Caco-2 (cell line): Measurements from ENCODE around the gene HSDL2. TPM values are rescaled to one million over a fixed set of nuclear protein-coding genes. Genes with fewer than 3 reads are reported as not detected.

Source experiments
- BruUV-seq: library from RNA; stranded (reverse); fragments of 400-500 nt; replicated peaks from 2 replicates; lab custom pipeline; 2021; lab: Mats Ljungman, UMichigan
- CTCF ChIA-PET: fragments of 300-600 bp; sonication (Branson Sonifier 250); formaldehyde crosslinking; loops from one replicate; lab custom pipeline; 2022; ENCODE audit warnings: antibody characterized with exemption; lab: Charles Lee
- POLR2A ChIA-PET: fragments of 300-600 bp; sonication (Branson Sonifier 250); formaldehyde crosslinking; loops from one replicate; lab custom pipeline; 2022; ENCODE audit warnings: antibody characterized with exemption; lab: Charles Lee
- DNase-seq, 2 experiments: peaks; one replicate each; pipeline versions ENCODE4 v3.0.0 to v3.0.0-alpha.2; 2020 to 2022
- H3K27me3 ChIP-seq: replicated peaks from 2 replicates; pipeline ENCODE4 v1.6.0; 2011; ENCODE audit warnings: low read length; ENCODE audit not compliant: control insufficient read depth, insufficient read depth
- H3K36me3 ChIP-seq: 2 replicates; pipeline ENCODE4 v1.5.1; 2011; ENCODE audit warnings: low read length; ENCODE audit not compliant: control insufficient read depth, insufficient read depth
- H3K4me1 ChIP-seq: fragments of 250-450 bp; sonication (Bioruptor Pico); 2 replicates; pipeline ENCODE4 v1.5.1; 2020; ENCODE audit warnings: mild to moderate bottlenecking
- H3K4me3 ChIP-seq: 2 replicates; pipeline ENCODE4 v1.5.1; 2011; ENCODE audit warnings: low read depth, mild to moderate bottlenecking, control low read depth, low read length
- H3K9me3 ChIP-seq: fragments of 250-450 bp; sonication (Bioruptor Pico); 2 replicates; pipeline ENCODE4 v1.5.1; 2020; ENCODE audit warnings: mild to moderate bottlenecking, moderate library complexity
- H3K27ac Mint-ChIP-seq: one replicate; pipeline ENCODE4 v1.8.0; 2022; ENCODE audit warnings: mixed read lengths; ENCODE audit not compliant: unreplicated experiment
- H3K27me3 Mint-ChIP-seq: one replicate; pipeline ENCODE4 v1.8.0; 2022; ENCODE audit warnings: mixed read lengths; ENCODE audit not compliant: insufficient read depth, unreplicated experiment
- H3K36me3 Mint-ChIP-seq: one replicate; pipeline ENCODE4 v1.8.0; 2022; ENCODE audit warnings: mild to moderate bottlenecking, mixed read lengths; ENCODE audit not compliant: insufficient read depth, unreplicated experiment
- H3K4me1 Mint-ChIP-seq: one replicate; pipeline ENCODE4 v1.8.0; 2022; ENCODE audit warnings: low read depth, mixed read lengths; ENCODE audit not compliant: unreplicated experiment
- H3K4me3 Mint-ChIP-seq: one replicate; pipeline ENCODE4 v1.8.0; 2022; ENCODE audit warnings: mild to moderate bottlenecking, moderate library complexity, mixed read lengths; ENCODE audit not compliant: unreplicated experiment
- H3K9me3 Mint-ChIP-seq: one replicate; pipeline ENCODE4 v1.8.0; 2022; ENCODE audit warnings: mixed read lengths; ENCODE audit not compliant: unreplicated experiment
- intact Hi-C: fragments of 100-400 bp; cut with micrococcal nuclease; formaldehyde crosslinking; loops from one replicate; pipeline ENCODE4 v1.10.0; 2022; ENCODE audit not compliant: unreplicated experiment
- total RNA-seq: library from RNA; stranded (reverse); gene quantifications from 2 replicates; pipeline ENCODE4 v1.2.3, GENCODE V29; 2022
- TF ChIP-seq, protein P1 (sequence below), 2 experiments: fragments of 200-600 bp in 1 of 2; IDR thresholded peaks; 1 replicate in 1 of 2; 2 replicates in 1 of 2; pipeline versions ENCODE4 v1.5.1 to v1.8.0; 2011 to 2022; ENCODE audit warnings: antibody characterized with exemption in 1 of 2, control low read depth in 1 of 2, inconsistent platforms in 1 of 2, low read depth in 1 of 2, low read length in 1 of 2, mild to moderate bottlenecking in 1 of 2, moderate library complexity in 1 of 2; ENCODE audit not compliant: insufficient read depth in 1 of 2, severe bottlenecking in 1 of 2, unreplicated experiment in 1 of 2

The HSDL2 gene
- total RNA-seq, 1 experiment from 2014 or later: 134 TPM

DNA sequence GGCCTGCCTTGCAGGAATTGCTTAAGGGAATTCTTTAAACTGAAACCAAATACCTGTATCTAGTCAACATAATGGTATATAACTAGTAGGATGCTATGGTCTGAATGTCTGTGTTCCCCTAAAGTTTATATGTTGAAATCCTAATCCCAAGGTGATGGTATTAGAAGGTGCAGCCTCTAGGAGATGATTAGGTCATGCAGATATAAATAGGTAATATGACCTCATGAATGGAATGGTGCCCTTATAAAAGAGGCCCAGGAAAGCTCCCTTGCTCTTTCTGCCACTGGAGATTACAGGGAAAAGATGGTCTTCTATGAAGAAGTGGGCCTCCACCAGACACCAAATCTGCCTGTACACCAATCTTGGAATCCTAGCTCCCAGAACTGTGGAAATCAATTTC is 99.3 kb downstream of the HSDL2 start:
- no TSS peak for BruUV-seq
- Histone ChIP-seq H3K9me3 (0 out of 2 replicates have a peak, but pooled peaks cover 7% of the 10 kb centered on the region), H3K27me3 (no peaks in the 10 kb centered on the region), H3K4me1 (no peaks in the 10 kb centered on the region), H3K36me3 (peaks cover 1% of the 10 kb centered on the region; the same call in 1 of the 2 replicates), H3K4me3 (no peak overlapping the region)
- CTCF ChIA-PET: no interaction called here
- no peak for DNase-seq
- H3K9me3 Mint-ChIP-seq: peaks cover 3% of the 10 kb centered on the region
- intact Hi-C loops: no loop called here
- no peaks in the 10 kb centered on the region for H3K27me3 Mint-ChIP-seq
- TF ChIP-seq, protein P1, sequence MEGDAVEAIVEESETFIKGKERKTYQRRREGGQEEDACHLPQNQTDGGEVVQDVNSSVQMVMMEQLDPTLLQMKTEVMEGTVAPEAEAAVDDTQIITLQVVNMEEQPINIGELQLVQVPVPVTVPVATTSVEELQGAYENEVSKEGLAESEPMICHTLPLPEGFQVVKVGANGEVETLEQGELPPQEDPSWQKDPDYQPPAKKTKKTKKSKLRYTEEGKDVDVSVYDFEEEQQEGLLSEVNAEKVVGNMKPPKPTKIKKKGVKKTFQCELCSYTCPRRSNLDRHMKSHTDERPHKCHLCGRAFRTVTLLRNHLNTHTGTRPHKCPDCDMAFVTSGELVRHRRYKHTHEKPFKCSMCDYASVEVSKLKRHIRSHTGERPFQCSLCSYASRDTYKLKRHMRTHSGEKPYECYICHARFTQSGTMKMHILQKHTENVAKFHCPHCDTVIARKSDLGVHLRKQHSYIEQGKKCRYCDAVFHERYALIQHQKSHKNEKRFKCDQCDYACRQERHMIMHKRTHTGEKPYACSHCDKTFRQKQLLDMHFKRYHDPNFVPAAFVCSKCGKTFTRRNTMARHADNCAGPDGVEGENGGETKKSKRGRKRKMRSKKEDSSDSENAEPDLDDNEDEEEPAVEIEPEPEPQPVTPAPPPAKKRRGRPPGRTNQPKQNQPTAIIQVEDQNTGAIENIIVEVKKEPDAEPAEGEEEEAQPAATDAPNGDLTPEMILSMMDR (IDR thresholded peaks at IDR 0.05; ENCODE audit: insufficient read depth in 1 of 2, low read depth in 1 of 2, low read length in 1 of 2, severe bottlenecking in 1 of 2, unreplicated experiment in 1 of 2): no peak
- H3K4me1 Mint-ChIP-seq: no peaks in the 10 kb centered on the region
- peaks cover 38% of the 10 kb centered on the region for H3K36me3 Mint-ChIP-seq
- H3K4me3 Mint-ChIP-seq: no peak overlapping the region
- no peak overlapping the region for H3K27ac Mint-ChIP-seq
- POLR2A ChIA-PET: interaction anchor here (0.5 kb wide), 1 partner anchor 78 kb away, joined by 7 read pairs; no protein-coding TSS in a partner anchor

DNA sequence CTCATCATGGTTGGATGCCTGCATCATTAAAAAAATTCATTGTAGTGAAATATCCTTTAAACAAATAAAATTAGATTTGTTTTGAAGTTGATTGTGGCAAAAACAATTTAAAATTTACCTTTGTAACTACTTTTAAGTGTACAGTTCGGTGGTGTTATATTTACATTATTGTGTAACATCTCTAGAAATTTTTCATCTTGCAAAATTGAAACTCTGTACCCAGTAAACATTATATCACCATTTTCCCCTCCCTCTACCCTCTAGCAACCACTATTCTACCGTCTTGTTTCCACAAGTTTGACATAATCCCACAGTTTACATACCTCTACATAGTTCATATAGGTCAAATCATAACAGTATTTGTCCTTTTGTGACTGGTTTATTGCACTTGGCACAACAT is 104.7 kb downstream of the HSDL2 start:
- Mint-ChIP-seq H3K4me3 (no peak overlapping the region), H3K27me3 (no peaks in the 10 kb centered on the region), H3K36me3 (peaks cover 19% of the 10 kb centered on the region), H3K9me3 (no peaks in the 10 kb centered on the region), H3K27ac (no peak overlapping the region), H3K4me1 (peaks cover 23% of the 10 kb centered on the region)
- DNase-seq: no peak
- Histone ChIP-seq H3K27me3 (no peaks in the 10 kb centered on the region), H3K36me3 (no peaks in the 10 kb centered on the region), H3K9me3 (no peaks in the 10 kb centered on the region), H3K4me1 (peaks cover 15% of the 10 kb centered on the region), H3K4me3 (no peak overlapping the region)
- ChIA-PET POLR2A (no interaction called here), CTCF (no interaction called here)
- TF ChIP-seq, protein P1 (IDR thresholded peaks at IDR 0.05; ENCODE audit: insufficient read depth in 1 of 2, low read depth in 1 of 2, low read length in 1 of 2, severe bottlenecking in 1 of 2, unreplicated experiment in 1 of 2): no peak
- intact Hi-C loops: loop anchor here (5.0 kb wide), 1 partner anchor 183 kb away; no protein-coding TSS in a partner anchor
- BruUV-seq: no TSS peak

DNA sequence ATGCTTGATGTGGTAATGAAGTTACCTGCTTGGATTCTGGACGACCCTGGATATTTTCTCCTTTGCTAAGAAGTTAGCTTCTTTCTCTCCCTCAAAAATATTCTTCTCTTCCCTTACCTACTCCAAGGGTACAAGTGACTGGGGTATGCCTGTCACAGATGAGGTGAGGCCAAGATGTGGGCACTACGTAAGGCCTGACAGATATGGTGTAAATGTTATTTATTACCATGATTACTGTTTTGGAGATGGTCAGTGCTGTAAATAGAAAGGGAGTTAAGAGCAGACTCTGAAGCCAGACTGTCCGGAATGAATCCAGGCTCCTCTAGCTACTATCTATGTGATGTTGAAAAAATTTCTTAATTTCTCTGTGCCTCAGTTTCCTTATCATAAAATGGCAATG is 105.7 kb downstream of the HSDL2 start:
- Mint-ChIP-seq H3K4me1 (peaks cover 32% of the 10 kb centered on the region), H3K27ac (peak overlapping the region; percentile 98), H3K9me3 (no peaks in the 10 kb centered on the region), H3K4me3 (peak overlapping the region; percentile 99), H3K36me3 (peaks cover 19% of the 10 kb centered on the region), H3K27me3 (no peaks in the 10 kb centered on the region)
- ChIA-PET POLR2A (no interaction called here), CTCF (no interaction called here)
- H3K36me3 ChIP-seq: no peaks in the 10 kb centered on the region
- intact Hi-C loops: loop anchor here (5.0 kb wide), 1 partner anchor 182 kb away; no protein-coding TSS in a partner anchor
- no peaks in the 10 kb centered on the region for H3K27me3 ChIP-seq
- TSS peak; percentile 67 for BruUV-seq
- H3K9me3 ChIP-seq: no peaks in the 10 kb centered on the region
- DNase-seq: no peak
- TF ChIP-seq, protein P1 (IDR thresholded peaks at IDR 0.05; ENCODE audit: insufficient read depth in 1 of 2, low read depth in 1 of 2, low read length in 1 of 2, severe bottlenecking in 1 of 2, unreplicated experiment in 1 of 2): no peak
- peaks cover 25% of the 10 kb centered on the region for H3K4me1 ChIP-seq
- peak overlapping the region; percentile 66 for H3K4me3 ChIP-seq
